Measurements from ENCODE around the gene ZNF322.

The ZNF322 gene

DNA sequence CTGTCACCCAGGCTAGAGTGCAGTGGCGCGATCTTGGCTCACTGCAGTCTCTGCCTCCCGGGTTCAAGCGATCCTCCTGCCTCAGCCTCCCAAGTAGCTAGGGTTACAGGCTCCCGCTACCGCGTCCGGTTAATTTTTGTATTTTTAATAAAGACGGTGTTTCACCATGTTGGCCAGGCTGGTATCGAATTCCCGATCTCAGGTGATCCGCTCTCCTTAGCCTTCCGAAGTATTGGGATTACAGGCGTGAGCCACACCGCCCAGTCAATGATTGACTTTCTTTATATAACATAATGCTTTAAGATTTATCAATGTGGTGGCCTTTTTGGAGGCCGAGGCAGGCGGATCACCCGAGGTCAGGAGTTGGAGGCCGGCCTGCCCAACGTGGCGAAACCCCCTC lies 70.6 kb downstream of the ZNF322 start:
- no peak for TF ChIP-seq ZFX (IDR thresholded peaks at IDR 0.05; ENCODE audit: borderline replicate concordance)
- TF ChIP-seq, protein P1, sequence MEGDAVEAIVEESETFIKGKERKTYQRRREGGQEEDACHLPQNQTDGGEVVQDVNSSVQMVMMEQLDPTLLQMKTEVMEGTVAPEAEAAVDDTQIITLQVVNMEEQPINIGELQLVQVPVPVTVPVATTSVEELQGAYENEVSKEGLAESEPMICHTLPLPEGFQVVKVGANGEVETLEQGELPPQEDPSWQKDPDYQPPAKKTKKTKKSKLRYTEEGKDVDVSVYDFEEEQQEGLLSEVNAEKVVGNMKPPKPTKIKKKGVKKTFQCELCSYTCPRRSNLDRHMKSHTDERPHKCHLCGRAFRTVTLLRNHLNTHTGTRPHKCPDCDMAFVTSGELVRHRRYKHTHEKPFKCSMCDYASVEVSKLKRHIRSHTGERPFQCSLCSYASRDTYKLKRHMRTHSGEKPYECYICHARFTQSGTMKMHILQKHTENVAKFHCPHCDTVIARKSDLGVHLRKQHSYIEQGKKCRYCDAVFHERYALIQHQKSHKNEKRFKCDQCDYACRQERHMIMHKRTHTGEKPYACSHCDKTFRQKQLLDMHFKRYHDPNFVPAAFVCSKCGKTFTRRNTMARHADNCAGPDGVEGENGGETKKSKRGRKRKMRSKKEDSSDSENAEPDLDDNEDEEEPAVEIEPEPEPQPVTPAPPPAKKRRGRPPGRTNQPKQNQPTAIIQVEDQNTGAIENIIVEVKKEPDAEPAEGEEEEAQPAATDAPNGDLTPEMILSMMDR (IDR thresholded peaks at IDR 0.05) = no peak
- no peak overlapping the region for H3K27ac ChIP-seq

Measured in 22Rv1 (cell line).